NB4 (cell line): Measurements from ENCODE around the gene PFKFB3.

Experiments
- DNase-seq: peaks from one replicate; pipeline ENCODE4 v3.0.0; 2010; ENCODE audit warnings: low read depth
- H3K4me3 ChIP-seq: one replicate; pipeline ENCODE4 v1.5.1; 2011; ENCODE audit warnings: mild to moderate bottlenecking, low read depth, low read length, moderate library complexity
- CTCF ChIP-seq: IDR thresholded peaks from one replicate; pipeline ENCODE4 v1.5.1; 2012; ENCODE audit warnings: low read depth, low read length
- MAX ChIP-seq: IDR thresholded peaks from 2 replicates; pipeline ENCODE4 v1.6.1; 2011; ENCODE audit warnings: low read depth, low read length
- MYC ChIP-seq: IDR thresholded peaks from 2 replicates; pipeline ENCODE4 v1.6.1; 2011; ENCODE audit warnings: low read depth, low read length
- POLR2A ChIP-seq: IDR thresholded peaks from 2 replicates; pipeline ENCODE4 v1.6.1; 2011; ENCODE audit warnings: mild to moderate bottlenecking; ENCODE audit not compliant: insufficient read length; ENCODE audit errors: extremely low read depth

The PFKFB3 gene

GRCh38 chr10:6177880-6178281, 24.9 kb upstream of the PFKFB3 start:
- DNase-seq = no peak
- TF ChIP-seq POLR2A = no peak
- no peak for TF ChIP-seq MYC
- H3K4me3 ChIP-seq = no peak overlapping the region

GRCh38 chr10:6178581-6178980, 24.2 kb upstream of the PFKFB3 start:
- H3K4me3 ChIP-seq = no peak overlapping the region
- TF ChIP-seq MAX (no peak), POLR2A (no peak), CTCF (no peak), MYC (no peak)

GRCh38 chr10:6179078-6179477, 23.7 kb upstream of the PFKFB3 start:
- H3K4me3 ChIP-seq = no peak overlapping the region
- DNase-seq = no peak
- TF ChIP-seq MAX (no peak), MYC (no peak), POLR2A (no peak), CTCF (no peak)

More at GRCh38 chr10:6178581-6178980, 24.2 kb upstream of the PFKFB3 start:
- DNase-seq = no peak

- TF ChIP-seq CTCF = no peak
- no peak overlapping the region for H3K4me3 ChIP-seq
- DNase-seq = no peak
Measured at GRCh38 chr10:6180480-6181110, 22.1 kb upstream of the PFKFB3 start.

GRCh38 chr10:6181249-6181648, 21.5 kb upstream of the PFKFB3 start:
- H3K4me3 ChIP-seq = no peak overlapping the region
- no peak for DNase-seq
- no peak for TF ChIP-seq CTCF
- TF ChIP-seq POLR2A = no peak
- TF ChIP-seq MAX = no peak
- no peak for TF ChIP-seq MYC

- no peak overlapping the region for H3K4me3 ChIP-seq
- no peak for DNase-seq
- TF ChIP-seq MAX = no peak
- no peak for TF ChIP-seq POLR2A
- TF ChIP-seq MYC = no peak
- no peak for TF ChIP-seq CTCF
Measured at GRCh38 chr10:6182454-6183098, 20.2 kb upstream of the PFKFB3 start.
